Inflammatory macrophage treated with lipopolysaccharide for 1 hour (primary cell): Measurements from ENCODE around the gene WSCD2.

Experiments
- DNase-seq, 2 donors: peaks; one replicate each; pipeline ENCODE4 v3.0.0-alpha.2; 2020 to 2022

WSCD2 gene

GRCh38 chr12:108131035-108131434 is 1.9 kb downstream of the WSCD2 start:
- no peak for DNase-seq

- DNase-seq, result no peak
Observed at GRCh38 chr12:108131657-108132126, 2.6 kb downstream of the WSCD2 start.

DNA sequence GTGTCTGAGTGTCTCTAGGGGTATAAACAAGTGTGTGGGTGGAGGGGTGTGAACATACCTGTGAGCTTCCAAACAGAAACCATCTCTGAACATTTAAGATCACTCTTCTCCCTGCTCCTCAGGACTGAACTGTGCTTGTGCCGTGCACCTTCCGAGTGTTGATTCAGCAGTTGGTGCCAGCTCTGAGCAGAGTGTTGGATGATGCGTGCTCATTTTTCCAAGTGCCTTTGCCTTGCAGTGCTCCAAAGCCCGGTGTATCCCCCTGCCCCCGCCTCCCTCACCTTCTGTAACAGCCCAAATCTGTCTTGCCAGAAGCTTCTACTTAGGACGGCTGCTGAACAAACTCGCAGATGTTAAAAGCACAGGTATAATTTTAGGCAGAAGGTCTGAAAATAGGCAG is 4.4 kb downstream of the WSCD2 start:
- DNase-seq, result no peak

- no peak for DNase-seq
Observed at GRCh38 chr12:108134744-108135143, 5.7 kb downstream of the WSCD2 start.

- no peak for DNase-seq
Observed at GRCh38 chr12:108135627-108136026, 6.5 kb downstream of the WSCD2 start.

GRCh38 chr12:108136697-108137096 is 7.6 kb downstream of the WSCD2 start:
- no peak for DNase-seq

GRCh38 chr12:108139454-108139853 is 10.4 kb downstream of the WSCD2 start:
- DNase-seq, result no peak

DNA sequence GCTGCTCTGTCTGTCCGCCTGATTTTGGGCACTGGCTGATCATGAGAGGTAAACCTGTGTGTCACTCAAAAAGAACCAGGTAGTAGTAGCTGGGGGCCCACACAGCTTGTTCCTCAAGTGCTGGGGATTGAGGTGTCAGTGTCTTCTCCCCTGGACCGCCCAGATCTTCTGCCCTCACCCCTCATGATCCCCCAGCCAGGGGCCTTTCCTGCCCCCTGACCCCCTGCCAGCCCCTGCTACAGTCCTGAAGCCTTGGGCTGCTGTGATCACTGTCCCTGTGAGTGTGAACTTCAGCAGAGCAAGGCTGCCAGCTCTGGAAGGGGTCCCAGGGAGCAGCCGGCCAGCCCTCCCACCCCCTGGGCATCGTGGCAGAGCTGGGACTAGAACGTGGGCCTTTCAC is 11.4 kb downstream of the WSCD2 start:
- no peak for DNase-seq

DNA sequence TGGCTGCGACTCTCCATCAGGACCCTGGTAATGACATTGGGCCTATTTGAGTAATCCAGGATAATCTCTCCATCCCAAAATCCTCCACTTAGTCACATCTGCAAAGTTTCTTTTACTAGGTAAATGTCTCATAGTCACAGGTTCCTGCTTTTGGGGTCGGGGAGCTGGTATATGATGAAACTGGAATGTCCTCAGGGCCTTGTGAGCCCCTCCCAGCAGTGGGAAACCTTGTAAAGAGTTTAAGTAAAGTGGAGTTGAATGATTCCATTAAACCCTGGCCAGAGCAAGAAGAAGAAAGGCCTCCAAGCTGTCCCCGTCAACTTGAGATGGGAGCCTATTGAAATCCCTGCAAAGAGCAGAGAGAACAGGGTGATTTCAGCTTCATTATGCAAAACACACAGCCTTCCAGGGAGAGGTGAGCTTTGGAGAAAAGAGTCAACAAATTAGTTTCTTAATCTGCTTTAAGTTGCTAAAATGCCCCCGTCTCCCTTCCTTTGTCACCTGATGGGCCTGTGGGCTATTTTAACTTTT is 12.6 kb downstream of the WSCD2 start:
- DNase-seq, result no peak

DNA sequence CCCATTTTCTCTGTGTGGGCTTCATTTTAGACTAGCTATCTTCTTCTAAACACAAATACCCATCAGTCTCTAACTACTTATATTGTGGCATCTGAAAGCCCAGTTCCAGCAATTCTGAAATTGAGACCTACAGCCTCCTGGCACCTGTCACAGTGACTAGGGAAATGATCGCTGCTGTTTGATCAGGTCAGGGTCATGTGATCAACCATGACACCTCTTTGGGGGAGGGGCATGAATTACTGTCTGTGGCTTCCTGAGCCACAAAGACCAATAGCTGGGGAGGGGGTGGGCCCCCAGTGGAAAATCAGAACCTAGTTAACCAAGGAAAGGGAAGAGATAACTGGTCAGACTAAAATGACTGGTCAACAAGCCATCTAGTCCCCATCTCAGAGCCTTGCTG is 14.1 kb downstream of the WSCD2 start:
- no peak for DNase-seq

DNA sequence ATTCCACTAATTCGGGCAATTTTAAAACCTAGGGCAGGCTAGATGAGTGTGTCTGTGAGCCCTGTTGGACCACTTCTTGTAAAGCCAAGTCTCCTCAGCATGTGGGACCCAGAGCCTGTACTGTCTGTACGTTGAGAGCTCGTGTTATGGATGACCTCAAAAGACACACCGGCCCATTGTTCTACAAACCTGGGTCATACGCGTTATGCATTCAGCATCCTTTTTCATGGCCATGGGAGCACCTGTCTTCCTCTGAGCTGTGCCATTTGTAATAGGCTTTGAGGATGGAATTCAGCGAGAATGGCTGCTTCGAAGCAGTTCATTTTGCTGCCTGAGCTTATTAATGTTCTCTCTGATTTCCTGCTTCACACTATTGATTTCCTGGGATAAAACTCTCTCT is 15.0 kb downstream of the WSCD2 start:
- no peak for DNase-seq

GRCh38 chr12:108145011-108145410 is 15.9 kb downstream of the WSCD2 start:
- no peak for DNase-seq

- no peak for DNase-seq
Observed at GRCh38 chr12:108146035-108146893, 17.2 kb downstream of the WSCD2 start.

DNA sequence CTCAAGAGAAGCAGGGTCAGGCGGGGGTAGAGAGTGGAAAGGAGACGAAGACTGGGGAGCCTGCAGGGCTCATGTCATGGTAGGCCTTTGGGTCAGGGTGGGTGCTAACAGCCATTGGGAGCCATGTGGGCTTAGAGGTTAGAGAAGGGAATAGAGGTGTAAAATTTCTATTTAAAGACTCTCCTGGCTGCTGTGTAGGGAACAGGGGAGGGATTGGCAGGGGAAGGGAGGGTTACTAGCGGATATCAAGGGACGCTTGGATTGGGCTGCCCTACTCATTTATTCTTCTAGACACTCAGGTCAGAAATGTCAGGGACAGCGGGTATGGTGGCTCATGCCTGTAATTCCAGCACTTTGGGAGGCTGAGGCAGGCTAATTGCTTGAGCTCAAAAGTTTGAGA is 18.2 kb downstream of the WSCD2 start:
- no peak for DNase-seq

- no peak for DNase-seq
Observed at GRCh38 chr12:108148521-108149074, 19.5 kb downstream of the WSCD2 start.

GRCh38 chr12:108150436-108150835 is 21.3 kb downstream of the WSCD2 start:
- DNase-seq, result no peak

GRCh38 chr12:108151533-108152169 is 22.6 kb downstream of the WSCD2 start:
- no peak for DNase-seq

DNA sequence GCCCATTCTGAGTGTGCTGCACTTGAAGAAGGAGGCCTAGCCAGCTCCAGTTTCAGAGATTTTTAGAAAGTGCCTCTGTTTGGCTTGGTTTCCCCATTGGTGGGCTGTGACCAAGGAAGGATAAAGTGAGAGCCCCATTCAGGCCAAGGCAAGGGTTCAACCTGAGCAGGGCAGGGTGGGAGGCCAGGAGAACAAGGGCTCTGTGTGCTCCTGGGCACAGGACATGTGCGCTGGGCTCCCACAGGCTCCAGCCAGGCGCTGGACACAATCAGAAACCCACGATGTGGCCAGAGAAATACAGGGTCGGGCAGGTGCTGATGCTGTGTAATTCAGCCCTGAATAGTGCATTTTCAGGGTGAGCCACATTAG is 23.1 kb downstream of the WSCD2 start:
- DNase-seq, result no peak

- no peak for DNase-seq
Observed at GRCh38 chr12:108156717-108157116, 27.6 kb downstream of the WSCD2 start.

GRCh38 chr12:108157870-108158459 is 28.9 kb downstream of the WSCD2 start:
- DNase-seq, result no peak

- DNase-seq, result no peak
Observed at GRCh38 chr12:108162207-108162606, 33.1 kb downstream of the WSCD2 start.

- no peak for DNase-seq
Observed at GRCh38 chr12:108166505-108166904, 37.4 kb downstream of the WSCD2 start.

- DNase-seq, result no peak
Observed at GRCh38 chr12:108167974-108168373, 38.9 kb downstream of the WSCD2 start.
